AG09319 (cell line): ENCODE measurements around the gene NKTR.
A peak's percentile ranks its signal among the peaks of the same experiment; 100 is the strongest.

Source experiments
- DNase-seq: peaks from one replicate; pipeline ENCODE4 v3.0.0-alpha.2; 2010; ENCODE audit warnings: low read depth; ENCODE audit errors: extremely low read depth
- TF ChIP-seq, protein P1 (sequence below): IDR thresholded peaks from 2 replicates; pipeline ENCODE4 v1.5.1; 2011; ENCODE audit warnings: low read depth, mild to moderate bottlenecking, inconsistent platforms, low read length, moderate library complexity

Gene NKTR

DNA sequence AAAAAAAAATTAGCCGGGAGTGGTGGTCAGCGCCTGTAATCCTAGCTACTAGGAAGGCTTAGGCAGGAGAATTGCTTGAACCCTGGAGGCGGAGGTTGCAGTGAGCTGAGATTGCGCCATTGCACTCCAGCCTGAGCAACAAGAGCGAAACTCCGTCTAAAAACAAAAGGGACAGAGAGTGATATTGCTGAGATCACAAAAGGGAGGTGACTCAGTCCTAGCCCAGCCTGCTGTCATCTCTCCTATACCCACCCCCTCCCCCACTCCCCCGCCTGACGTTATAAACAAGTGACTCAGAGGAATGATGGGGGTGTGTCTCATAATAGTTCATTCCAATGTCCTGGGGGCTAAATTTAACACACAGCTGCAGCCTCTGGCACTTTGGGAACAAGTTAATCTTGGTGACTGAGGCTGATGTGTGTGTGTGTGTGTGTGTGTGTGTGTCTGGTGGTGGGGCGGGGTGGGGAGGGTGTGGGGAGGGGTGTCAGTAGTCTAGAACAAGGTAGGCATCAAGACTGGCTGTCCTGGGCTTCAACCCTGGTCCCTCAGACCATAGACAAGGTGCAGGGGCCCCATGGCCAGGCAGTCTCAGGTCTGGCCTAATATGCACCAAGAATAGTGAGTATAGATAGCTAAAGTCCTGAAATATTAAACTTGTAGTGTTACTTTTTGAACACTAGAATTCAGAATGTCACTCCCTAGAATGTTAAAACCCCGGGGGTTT is 83.6 kb downstream of the NKTR start:
- peak; percentile 71 for DNase-seq
- TF ChIP-seq, protein P1, sequence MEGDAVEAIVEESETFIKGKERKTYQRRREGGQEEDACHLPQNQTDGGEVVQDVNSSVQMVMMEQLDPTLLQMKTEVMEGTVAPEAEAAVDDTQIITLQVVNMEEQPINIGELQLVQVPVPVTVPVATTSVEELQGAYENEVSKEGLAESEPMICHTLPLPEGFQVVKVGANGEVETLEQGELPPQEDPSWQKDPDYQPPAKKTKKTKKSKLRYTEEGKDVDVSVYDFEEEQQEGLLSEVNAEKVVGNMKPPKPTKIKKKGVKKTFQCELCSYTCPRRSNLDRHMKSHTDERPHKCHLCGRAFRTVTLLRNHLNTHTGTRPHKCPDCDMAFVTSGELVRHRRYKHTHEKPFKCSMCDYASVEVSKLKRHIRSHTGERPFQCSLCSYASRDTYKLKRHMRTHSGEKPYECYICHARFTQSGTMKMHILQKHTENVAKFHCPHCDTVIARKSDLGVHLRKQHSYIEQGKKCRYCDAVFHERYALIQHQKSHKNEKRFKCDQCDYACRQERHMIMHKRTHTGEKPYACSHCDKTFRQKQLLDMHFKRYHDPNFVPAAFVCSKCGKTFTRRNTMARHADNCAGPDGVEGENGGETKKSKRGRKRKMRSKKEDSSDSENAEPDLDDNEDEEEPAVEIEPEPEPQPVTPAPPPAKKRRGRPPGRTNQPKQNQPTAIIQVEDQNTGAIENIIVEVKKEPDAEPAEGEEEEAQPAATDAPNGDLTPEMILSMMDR = no peak

DNA sequence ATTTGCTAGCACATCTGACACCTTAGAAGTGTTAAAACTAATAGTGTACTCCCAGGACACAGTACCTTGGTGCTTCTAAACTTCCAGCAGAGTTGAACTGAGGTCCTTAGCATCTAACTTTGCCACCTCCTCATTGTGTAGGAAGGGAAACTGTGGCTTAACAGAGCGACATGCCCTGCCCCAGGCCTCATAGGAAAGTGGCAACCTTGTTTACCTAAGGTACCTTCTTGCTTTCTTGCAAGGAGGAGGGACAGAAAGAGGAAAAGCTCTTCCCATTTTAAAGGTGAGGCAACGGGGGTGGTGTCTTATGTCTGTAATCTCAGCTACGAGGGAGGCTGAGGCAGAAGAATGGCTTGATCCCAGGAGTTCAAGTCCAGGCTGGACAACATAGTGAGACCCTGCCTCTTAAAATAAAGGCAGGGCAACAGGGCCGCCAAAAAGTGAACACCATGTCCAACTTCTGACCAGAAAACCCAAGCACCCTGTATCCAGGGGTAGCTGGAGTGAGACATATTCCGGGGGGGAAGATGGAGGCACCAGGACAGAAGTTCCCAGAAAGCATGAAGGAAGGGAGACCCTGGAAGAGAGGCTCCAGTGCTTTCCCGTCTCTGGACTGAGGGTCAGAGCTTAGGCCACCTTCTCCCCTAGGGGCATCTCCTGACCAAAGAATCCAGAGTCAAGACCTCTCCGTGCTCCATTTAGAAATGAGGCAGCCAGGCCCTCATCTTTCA is 84.3 kb downstream of the NKTR start:
- TF ChIP-seq, protein P1 = no peak
- no peak for DNase-seq

- TF ChIP-seq, protein P1 = no peak
- DNase-seq = no peak
Measured at GRCh38 chr3:42685363-42685881, 84.9 kb downstream of the NKTR start, which contains the start of gene KLHL40. KLHL40 (plus strand) TSS chr3:42685537; CDS start chr3:42685619, 82 bp downstream.

DNA sequence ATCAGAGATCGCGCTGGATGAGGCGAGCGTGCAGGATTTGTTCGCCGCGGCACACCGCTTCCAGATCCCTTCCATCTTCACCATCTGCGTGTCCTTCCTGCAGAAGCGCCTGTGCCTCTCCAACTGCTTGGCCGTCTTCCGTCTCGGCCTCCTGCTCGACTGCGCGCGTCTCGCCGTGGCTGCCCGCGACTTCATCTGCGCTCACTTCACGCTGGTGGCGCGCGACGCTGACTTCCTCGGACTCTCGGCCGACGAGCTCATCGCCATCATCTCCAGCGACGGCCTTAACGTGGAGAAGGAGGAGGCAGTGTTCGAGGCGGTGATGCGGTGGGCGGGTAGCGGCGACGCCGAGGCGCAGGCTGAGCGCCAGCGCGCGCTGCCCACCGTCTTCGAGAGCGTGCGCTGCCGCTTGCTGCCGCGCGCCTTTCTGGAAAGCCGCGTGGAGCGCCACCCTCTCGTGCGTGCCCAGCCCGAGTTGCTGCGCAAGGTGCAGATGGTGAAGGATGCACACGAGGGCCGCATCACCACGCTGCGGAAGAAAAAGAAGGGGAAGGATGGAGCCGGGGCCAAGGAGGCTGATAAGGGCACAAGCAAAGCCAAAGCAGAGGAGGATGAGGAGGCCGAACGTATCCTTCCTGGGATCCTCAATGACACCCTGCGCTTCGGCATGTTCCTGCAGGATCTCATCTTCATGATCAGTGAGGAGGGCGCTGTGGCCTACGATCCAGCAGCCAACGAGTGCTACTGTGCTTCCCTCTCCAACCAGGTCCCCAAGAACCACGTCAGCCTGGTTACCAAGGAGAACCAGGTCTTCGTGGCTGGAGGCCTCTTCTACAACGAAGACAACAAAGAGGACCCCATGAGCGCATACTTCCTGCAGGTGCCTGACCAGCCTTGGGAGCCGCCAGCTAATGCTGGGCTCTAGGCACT is 85.7 kb downstream of the NKTR start:
- no peak for DNase-seq
- TF ChIP-seq, protein P1 = no peak

DNA sequence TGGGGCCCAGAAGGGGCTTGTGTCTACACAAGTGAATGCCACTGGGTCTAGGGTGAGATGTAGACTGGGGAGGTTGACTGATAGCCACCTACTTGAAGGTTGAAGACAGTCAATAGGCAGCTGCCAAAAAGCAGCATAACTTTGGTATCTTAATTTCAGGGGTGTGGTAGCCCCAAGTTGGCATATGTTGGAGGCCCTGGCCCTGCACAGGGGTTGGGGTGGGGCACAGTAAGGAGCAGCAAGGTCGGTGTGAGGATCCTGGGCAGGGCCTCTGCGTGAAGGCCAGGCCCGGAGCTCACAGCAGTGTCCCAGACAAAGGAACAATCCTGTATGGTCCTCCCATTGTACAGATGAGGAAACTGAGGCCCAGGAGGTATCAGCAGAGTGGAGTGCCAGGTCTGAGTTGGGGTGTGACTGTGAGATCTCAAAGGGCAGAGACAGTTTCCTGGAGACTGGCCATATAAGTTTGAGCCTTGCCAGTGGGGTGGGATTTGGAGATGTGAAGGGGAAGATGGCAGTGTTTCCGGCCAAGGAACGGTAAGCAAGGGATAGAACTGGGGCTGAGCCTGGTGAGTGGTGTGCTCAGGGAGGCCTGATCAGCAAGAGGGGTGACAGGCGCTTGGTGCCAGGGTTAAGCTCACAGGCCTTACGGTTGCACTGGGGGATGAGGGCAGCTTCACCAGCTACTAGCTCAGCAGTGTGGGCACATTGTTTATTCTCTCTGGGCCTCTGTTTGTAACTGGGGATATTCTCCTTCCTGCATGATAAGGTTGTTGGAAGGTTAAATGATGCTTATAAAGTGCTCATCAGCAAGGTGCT is 86.6 kb downstream of the NKTR start:
- TF ChIP-seq, protein P1 = no peak
- DNase-seq = no peak

DNA sequence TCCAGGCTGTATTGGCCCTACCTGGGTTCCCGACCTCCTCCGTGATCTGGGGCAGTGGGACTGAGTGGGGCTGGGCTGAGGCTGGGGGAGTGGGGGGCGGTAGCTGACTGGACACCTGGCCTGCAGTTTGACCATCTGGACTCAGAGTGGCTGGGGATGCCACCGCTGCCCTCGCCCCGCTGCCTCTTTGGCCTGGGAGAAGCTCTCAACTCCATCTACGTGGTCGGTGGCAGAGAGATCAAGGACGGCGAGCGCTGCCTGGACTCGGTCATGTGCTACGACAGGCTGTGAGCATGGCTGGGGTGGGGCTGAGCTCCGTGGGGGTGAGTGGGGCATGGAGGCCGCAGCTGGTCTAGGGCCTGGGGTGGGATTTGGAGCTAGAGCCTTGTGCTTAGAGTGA is 87.5 kb downstream of the NKTR start:
- no peak for DNase-seq
- TF ChIP-seq, protein P1 = no peak
